Neural cell (in vitro differentiated cells): ENCODE results near the gene SARS2. TPM values are rescaled to one million over a fixed set of nuclear protein-coding genes. Genes with fewer than 3 reads are reported as not detected.

Source experiments
- H2AFZ ChIP-seq: fragments of 200-600, 300-800 bp; sonication (generic), shearing (Covaris generic); 2 replicates; pipeline ENCODE4 v1.6.0; 2014; ENCODE audit warnings: low read depth, mild to moderate bottlenecking, antibody characterized with exemption, low read length, moderate library complexity
- H3F3A ChIP-seq: fragments of 200-600 bp; shearing (Covaris generic); 2 replicates; pipeline ENCODE4 v1.6.1; 2016; ENCODE audit warnings: mild to moderate bottlenecking, moderate library complexity, mixed read lengths, antibody characterized with exemption, low read length; ENCODE audit not compliant: insufficient read depth, poor library complexity, severe bottlenecking
- H3K27ac ChIP-seq: fragments of 200-600, 300-800 bp; sonication (generic), shearing (Covaris generic); 2 replicates; pipeline ENCODE4 v1.5.1; 2014; ENCODE audit warnings: mild to moderate bottlenecking, low read length, moderate library complexity
- H3K27me3 ChIP-seq: fragments of 300-800, 200-600 bp; sonication (generic), shearing (Covaris generic); 2 replicates; pipeline ENCODE4 v1.6.0; 2014; ENCODE audit warnings: mild to moderate bottlenecking, low read depth, low read length, moderate library complexity; ENCODE audit not compliant: insufficient read depth
- H3K36me3 ChIP-seq: fragments of 300-800, 200-600 bp; sonication (generic), shearing (Covaris generic); 2 replicates; pipeline ENCODE4 v1.5.1; 2014; ENCODE audit warnings: mild to moderate bottlenecking, antibody characterized with exemption, low read length, moderate library complexity; ENCODE audit not compliant: insufficient read depth
- H3K4me2 ChIP-seq: fragments of 300-800, 200-600 bp; sonication (generic), shearing (Covaris generic); 2 replicates; pipeline ENCODE4 v1.6.0; 2014; ENCODE audit warnings: mild to moderate bottlenecking, low read length
- H3K4me3 ChIP-seq: fragments of 300-800, 200-600 bp; sonication (generic), shearing (Covaris generic); 2 replicates; pipeline ENCODE4 v1.5.1; 2014; ENCODE audit warnings: mild to moderate bottlenecking, low read length, moderate library complexity
- H3K79me2 ChIP-seq: fragments of 200-600 bp; shearing (Covaris generic); replicated peaks from 2 replicates; pipeline ENCODE4 v1.6.0; 2014; ENCODE audit warnings: mild to moderate bottlenecking, low read length, moderate library complexity; ENCODE audit not compliant: insufficient read depth
- H3K9ac ChIP-seq: fragments of 300-800, 200-600 bp; sonication (generic), shearing (Covaris generic); 2 replicates; pipeline ENCODE4 v1.6.1; 2016; ENCODE audit warnings: mild to moderate bottlenecking, low read length, mixed read lengths
- H3K9me2 ChIP-seq: fragments of 200-600 bp; shearing (Covaris generic); 2 replicates; pipeline ENCODE4 v1.6.1; 2016; ENCODE audit warnings: mild to moderate bottlenecking, low read length, mixed read lengths; ENCODE audit not compliant: insufficient read depth
- H3K9me3 ChIP-seq: fragments of 200-600, 300-800 bp; sonication (generic), shearing (Covaris generic); 2 replicates; pipeline ENCODE4 v1.6.1; 2016; ENCODE audit warnings: mild to moderate bottlenecking, mixed run types, low read length, moderate library complexity, mixed read lengths
- H4K20me1 ChIP-seq: fragments of 200-600 bp; shearing (Covaris generic); 2 replicates; pipeline ENCODE4 v1.6.1; 2016; ENCODE audit warnings: mild to moderate bottlenecking, mixed run types; ENCODE audit not compliant: insufficient read depth
- CTCF ChIP-seq: fragments of 450-650 bp; IDR thresholded peaks from 2 replicates; pipeline ENCODE4 v1.5.1; 2014; ENCODE audit warnings: antibody characterized with exemption, mild to moderate bottlenecking, moderate library complexity; ENCODE audit not compliant: poor library complexity, severe bottlenecking
- EP300 ChIP-seq: fragments of 450-650 bp; conservative IDR thresholded peaks from 2 replicates; pipeline ENCODE4 v1.6.1; 2014; ENCODE audit warnings: antibody characterized with exemption, mild to moderate bottlenecking, moderate library complexity; ENCODE audit not compliant: poor library complexity, severe bottlenecking
- EZH2 ChIP-seq: fragments of 200-600, 300-800 bp; shearing (Covaris generic), sonication (generic); IDR thresholded peaks from 2 replicates; pipeline ENCODE4 v1.6.1; 2014; ENCODE audit warnings: antibody characterized with exemption, low read length, borderline replicate concordance, mild to moderate bottlenecking; ENCODE audit not compliant: insufficient read depth, poor library complexity, severe bottlenecking
- MXI1 ChIP-seq: fragments of 450-650 bp; conservative IDR thresholded peaks from 2 replicates; pipeline ENCODE4 v1.6.1; 2014; ENCODE audit warnings: antibody characterized with exemption, mild to moderate bottlenecking; ENCODE audit not compliant: poor library complexity, severe bottlenecking
- POLR2AphosphoS5 ChIP-seq: IDR thresholded peaks from 2 replicates; pipeline ENCODE4 v1.6.1; 2012
- RAD21 ChIP-seq: fragments of 450-650 bp; conservative IDR thresholded peaks from 2 replicates; pipeline ENCODE4 v1.6.1; 2014; ENCODE audit warnings: antibody characterized with exemption, mild to moderate bottlenecking, moderate library complexity
- REST ChIP-seq: IDR thresholded peaks from 2 replicates; pipeline ENCODE4 v1.6.1; 2012; ENCODE audit warnings: borderline replicate concordance
- SMC3 ChIP-seq: fragments of 450-650 bp; conservative IDR thresholded peaks from 2 replicates; pipeline ENCODE4 v1.6.1; 2014; ENCODE audit warnings: antibody characterized with exemption, mild to moderate bottlenecking, moderate library complexity; ENCODE audit not compliant: poor library complexity
- TAF1 ChIP-seq: IDR thresholded peaks from 2 replicates; pipeline ENCODE4 v1.6.1; 2012; ENCODE audit warnings: low read depth
- polyA plus RNA-seq: library from polyadenylated mRNA; depleted of rRNA; stranded (reverse); fragments of >200 nt; gene quantifications from 2 replicates; pipeline ENCODE4 v1.2.3, GENCODE V29; 2014

Gene SARS2
- polyA plus RNA-seq, 1 donor from 2014 or later = 14.6 TPM

- Histone ChIP-seq H3K79me2 (no peaks in the 10 kb centered on the region), H3F3A (no peaks in the 10 kb centered on the region), H3K9me2 (no peaks in the 10 kb centered on the region), H3K9me3 (no peaks in the 10 kb centered on the region), H3K27ac (no peak overlapping the region), H2AFZ (no peak overlapping the region), H3K4me2 (no peak overlapping the region), H3K27me3 (no peaks in the 10 kb centered on the region), H3K36me3 (no peaks in the 10 kb centered on the region), H4K20me1 (no peaks in the 10 kb centered on the region), H3K9ac (no peak overlapping the region), H3K4me3 (no peak overlapping the region)
- TF ChIP-seq SMC3 (no peak), RAD21 (no peak), CTCF (no peak), MXI1 (no peak), TAF1 (no peak), EP300 (no peak), POLR2AphosphoS5 (no peak), EZH2 (no peak), REST (no peak)
Measured at GRCh38 chr19:38907227-38907626, 23.3 kb downstream of the SARS2 start.

- no peaks in the 10 kb centered on the region for H3K9me2 ChIP-seq
- H3K9ac ChIP-seq = no peak overlapping the region
- H4K20me1 ChIP-seq = no peaks in the 10 kb centered on the region
- H3K79me2 ChIP-seq = no peaks in the 10 kb centered on the region
- no peak overlapping the region for H3K4me2 ChIP-seq
- H2AFZ ChIP-seq = no peak overlapping the region
- no peaks in the 10 kb centered on the region for H3K9me3 ChIP-seq
- H3K27ac ChIP-seq = no peak overlapping the region
- H3K36me3 ChIP-seq = no peaks in the 10 kb centered on the region
- TF ChIP-seq MXI1 (no peak), CTCF (no peak), TAF1 (no peak), POLR2AphosphoS5 (no peak), REST (no peak), RAD21 (no peak)
- no peak overlapping the region for H3K4me3 ChIP-seq
- H3K27me3 ChIP-seq = no peaks in the 10 kb centered on the region
- H3F3A ChIP-seq = no peaks in the 10 kb centered on the region
Measured at GRCh38 chr19:38905620-38906019, 24.9 kb downstream of the SARS2 start.
